Stromal cell of bone marrow (primary cell): ENCODE results near the gene GRAP.
A peak's percentile ranks its signal among the peaks of the same experiment; 100 is the strongest.

Experiments
- DNase-seq: peaks from one replicate; pipeline ENCODE4 v3.0.0-alpha.2; 2012; ENCODE audit warnings: low read depth

GRAP gene

DNA sequence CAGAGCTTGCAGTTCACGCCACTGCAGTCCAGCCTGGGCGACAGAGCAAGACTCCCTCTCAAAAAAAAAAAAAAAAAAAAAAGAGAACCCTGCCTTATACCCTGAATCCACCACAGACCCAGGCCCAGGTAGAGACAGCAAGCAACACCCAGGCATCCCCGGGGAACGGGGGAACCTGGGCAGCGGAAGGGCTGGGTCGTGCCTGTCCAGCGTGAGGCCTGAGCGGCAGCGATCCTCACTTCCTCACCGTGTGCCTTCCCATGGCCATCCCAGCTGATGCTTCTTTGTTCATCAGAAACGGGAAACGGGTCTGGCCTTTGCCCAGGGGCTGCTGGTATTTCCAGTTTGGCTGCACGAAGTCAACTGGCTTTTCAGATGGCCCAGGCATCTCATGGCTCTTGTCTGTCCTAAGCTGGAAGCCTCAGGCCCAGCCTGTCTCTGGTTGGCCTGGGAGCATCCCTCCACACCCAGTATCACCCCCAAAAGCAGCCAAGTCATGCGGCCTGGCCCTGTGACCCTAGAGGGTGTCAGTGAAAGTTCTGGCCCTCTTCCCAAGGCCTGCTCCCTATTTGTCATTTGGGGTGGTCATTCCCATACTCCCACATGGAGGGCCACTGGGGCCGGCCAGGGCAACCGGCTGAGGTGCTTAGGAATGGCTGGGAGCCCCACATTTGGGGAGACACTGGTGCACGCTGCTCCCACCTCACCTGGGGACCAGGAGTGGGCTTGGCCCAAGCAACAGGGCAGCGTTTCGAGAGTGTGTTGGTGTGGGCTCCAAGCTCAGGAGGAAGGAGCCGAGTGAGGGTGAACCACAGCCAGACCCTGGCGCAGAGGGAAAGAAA lies 62.3 kb downstream of the GRAP start:
- DNase-seq, result no peak

DNA sequence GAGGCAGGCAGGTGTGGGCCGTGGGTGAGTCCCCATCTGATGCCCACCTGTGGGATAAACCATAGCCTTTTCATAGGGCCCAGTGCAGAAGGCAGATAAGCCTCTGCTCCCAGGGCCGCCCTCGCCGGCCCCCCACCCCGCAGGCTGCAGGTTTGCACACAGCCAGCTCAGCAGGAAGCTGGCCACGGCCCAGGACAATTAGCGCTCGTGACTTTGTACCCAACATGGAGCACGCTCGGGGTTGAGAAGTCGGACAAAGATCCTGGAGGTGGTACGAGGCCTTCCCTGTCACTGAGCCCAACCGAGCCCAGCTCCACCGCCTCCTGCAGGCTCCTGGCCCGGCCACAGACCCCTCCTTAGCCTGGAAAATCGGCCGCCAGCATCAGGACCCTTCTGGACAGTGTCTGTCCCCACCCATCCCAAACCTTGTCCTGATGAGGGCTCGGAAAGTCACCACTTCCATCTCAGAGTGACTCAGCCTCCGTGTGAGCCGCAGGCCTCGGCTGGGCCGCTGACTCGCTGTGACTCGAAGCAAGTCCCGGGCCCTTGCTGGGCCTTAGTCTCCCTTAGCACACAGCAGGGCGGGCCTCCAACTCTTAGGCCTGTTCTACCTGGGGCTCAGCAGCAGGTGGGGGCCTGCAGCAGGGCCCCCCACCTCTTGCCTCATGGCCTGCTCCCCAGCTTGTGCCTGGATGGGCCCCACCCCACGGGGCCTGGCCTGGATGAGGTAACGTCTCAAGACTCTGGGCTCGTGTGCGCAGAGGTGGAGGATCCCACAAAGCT lies 64.9 kb downstream of the GRAP start:
- DNase-seq, result peak; percentile 70

DNA sequence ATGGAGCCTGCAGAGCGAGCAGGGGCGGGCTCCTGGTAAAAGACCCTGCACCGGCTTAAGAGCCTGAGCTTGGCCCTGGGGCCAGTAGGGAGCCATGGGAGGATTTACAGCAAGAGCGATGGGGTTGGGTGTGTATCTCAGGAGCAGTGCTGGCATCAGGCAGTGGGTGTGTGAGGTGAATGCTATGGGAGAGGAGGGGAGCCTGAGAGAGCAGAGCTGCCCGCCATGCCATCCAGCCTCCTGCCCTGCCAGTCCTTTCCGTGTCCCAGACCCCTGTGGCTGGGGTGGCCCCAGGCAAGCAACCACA lies 65.5 kb downstream of the GRAP start:
- no peak for DNase-seq

DNA sequence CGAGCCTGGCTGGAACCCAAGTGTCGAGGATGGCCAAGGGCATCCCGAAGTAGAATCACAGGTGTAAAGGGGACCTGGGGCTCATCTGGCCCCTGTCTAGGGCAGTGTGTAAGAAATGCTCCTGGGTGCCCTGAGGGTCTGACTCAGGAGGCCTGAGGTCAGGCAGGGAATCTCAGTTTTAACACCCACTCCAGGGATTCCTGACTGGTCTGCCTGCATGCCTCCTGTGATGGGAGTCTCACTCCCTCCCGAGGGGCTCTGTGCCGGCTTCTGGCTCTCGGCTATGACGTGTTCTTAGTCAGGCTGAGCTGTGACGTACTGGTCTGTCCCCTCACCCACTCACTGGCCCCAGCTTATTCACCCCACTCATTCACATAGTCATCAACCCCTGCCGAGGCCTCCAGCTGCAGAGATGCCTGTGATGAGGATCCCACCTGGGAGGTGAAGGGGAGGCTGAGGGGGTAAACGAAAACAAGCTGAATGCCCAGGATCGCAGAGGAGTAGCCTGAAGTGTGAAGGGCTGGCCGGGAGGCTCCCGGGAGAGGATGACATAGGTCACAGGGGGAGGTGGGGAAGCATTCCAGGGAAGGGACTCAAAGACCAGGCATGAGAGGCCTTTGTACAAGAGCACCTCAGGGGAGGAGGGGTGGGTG lies 65.9 kb downstream of the GRAP start:
- DNase-seq, result peak; percentile 57

DNA sequence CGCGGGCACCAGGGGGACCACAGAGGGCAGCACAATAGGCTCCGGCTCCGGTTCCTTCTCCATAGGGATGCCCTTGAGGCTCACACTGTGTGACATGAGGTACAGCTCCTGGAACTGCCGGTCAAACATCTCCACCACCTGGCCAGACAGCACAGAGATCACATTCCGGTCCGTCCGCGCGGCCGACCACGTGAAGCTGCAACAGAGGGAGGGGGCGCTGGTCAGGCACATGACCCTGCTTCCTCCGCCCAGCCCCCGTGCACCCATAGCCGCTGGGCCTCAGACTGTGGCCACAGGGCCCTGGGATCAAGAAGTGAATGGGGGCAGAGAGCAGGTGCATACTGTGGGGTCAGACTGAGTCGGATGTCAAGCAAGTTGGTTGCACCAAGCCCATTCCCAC lies 68.1 kb downstream of the GRAP start:
- no peak for DNase-seq

DNA sequence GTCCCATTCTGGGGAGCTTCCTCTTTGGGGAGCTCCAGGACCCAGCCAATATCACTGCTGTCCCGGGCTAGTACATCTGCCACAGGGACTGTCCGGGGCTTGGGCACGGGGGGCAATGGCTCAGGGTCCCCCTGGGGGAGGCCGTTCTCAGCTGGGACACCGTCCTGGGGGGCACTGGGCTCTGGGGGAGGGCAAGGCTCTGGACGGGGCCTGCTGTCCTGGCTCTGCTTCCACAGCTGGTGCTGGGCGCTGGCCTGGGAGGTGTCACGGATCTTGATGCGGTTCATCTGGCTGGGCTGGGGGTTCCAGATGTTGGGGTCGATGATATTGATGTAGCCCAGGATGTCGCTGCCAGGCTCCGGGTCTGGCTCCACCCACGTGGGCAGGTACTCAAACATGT lies 68.7 kb downstream of the GRAP start:
- no peak for DNase-seq

DNA sequence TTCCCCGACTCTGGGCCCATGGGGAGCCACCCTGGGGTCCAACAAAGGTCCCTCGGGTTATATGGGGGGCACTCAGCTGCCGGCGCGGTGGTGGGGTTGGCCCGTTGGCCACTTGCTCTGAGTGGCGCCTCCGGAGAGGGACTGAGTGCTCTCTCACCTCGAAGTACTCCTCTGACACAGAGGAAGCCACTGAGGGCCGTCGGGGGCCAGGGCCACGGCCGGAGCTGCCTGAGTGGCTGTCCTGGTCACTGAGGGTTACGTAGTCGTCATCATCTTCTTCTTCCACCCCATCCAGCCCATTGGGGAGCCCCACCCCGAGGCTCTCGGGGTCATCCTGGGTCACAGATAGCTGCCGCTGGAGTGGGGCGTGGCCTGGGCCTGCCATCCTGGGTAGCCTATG lies 69.1 kb downstream of the GRAP start:
- no peak for DNase-seq

DNA sequence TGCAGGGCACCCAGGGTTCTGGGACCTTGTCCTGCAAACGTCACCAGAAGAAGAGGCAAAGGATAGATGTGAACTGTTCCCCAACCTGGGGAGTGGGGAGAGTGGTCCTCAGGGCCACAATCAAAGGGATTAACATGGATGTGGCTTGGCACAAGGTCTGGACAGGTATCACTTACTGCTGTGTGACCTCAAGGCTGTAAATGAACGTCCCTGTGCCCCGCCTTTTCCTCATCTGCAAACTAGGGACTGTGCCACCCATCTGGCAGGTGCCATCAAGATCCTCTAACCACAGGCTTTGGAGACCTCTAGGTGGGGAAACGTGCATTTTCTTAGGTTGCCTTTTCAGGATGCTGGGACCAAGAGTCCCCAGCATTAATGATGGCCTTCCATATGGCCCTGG lies 69.7 kb downstream of the GRAP start:
- no peak for DNase-seq

DNA sequence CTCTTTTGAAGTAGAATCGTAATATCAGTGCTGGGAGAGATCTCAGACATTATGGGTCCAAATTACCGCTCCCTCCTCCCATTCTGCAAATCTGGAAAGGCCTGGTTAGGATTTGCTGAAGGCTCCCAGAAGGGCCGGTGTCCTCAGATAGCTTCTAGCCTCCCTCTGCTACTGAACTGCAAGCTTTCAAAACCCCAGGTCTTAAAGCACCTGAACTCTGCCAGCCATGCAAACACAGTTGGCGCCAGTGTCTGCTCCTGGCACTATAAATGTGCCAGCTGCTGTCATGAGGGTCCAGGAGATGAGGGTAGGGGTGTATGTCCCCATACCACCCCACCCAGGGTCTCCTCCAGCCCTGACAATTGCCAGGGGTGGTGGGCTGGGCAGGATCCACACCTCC lies 70.6 kb downstream of the GRAP start:
- DNase-seq, result no peak

DNA sequence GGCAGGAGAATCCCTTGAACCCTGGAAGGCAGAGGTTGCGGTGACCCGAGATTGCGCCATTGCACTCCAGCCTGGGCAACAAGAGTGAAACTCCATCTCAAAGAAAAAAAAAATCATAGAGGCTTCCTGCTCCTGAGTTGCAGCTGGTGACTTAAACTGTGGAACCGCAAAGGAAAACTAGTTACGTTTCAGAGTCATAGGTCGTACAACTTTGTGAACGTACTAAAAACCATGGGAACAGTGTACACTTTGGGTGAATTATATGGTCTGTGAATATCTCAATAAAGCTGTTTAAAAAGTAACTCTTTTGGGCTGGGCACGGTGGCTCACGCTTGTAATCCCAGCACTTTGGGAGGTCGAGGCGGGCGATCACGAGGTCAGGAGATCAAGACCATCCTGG lies 71.2 kb downstream of the GRAP start:
- DNase-seq, result no peak

DNA sequence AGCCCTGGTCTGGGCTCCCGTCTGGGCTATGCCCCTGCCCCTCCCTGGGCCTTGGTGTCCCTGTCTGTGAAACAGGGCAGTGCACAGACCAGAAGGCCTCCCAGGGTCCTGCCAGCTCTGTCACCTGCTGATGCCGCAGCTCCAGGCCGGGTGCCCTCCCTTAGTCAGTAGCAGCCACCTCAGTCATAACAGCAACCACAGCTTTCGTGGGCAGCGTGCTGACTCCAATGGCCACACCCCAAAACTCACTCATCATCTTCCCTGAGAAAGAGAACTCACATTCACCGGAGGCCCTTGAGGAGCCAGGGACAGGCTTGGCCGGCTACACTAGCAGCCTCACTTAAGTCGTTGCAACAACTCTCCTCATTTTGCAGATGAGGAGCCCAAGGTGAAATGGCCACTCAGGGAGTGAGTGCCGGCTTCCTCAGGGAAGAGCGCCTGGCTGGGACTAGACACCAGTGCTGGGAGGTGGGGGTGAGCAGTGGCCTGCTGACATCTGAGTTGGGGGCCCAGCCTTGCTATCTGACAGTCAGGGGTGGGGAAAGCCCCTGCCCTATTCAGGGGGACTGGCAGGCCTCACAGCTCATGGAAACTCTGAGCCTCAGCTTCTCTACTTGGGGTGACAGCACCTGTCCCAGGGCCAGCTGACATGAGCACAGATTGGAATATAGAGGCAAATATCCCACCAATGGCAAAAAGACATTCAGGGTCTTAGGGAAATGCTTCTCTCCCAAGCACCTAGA lies 72.2 kb downstream of the GRAP start:
- no peak for DNase-seq

DNA sequence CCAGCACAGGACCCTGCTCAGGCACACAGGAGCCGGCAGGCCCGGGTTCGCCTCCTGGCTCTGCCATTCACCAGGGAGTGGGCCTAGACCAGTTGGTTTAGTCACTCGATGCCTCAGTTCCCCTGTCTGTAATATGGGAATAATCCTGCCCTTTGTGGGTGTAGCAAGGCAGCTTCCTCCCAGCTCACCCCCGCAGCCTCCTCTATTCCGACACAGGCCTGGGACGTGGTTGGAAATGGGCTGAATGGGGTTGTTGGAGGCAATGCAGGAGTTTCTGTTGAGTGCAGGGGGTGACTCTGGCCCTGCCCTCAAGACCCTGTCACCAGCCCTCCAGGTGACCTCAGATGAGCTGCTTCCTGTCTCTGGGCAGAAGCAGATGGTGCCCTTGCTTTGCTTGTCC lies 75.0 kb downstream of the GRAP start:
- no peak for DNase-seq
